Measurements from ENCODE around the gene THRA. TPM values are rescaled to one million over a fixed set of nuclear protein-coding genes. Genes with fewer than 3 reads are reported as not detected.

The THRA gene
- polyA plus RNA-seq, 1 donor (not counting 4 experiments of a cell fraction or from before 2014, with no cell fraction given) = 4.5 TPM

DNA sequence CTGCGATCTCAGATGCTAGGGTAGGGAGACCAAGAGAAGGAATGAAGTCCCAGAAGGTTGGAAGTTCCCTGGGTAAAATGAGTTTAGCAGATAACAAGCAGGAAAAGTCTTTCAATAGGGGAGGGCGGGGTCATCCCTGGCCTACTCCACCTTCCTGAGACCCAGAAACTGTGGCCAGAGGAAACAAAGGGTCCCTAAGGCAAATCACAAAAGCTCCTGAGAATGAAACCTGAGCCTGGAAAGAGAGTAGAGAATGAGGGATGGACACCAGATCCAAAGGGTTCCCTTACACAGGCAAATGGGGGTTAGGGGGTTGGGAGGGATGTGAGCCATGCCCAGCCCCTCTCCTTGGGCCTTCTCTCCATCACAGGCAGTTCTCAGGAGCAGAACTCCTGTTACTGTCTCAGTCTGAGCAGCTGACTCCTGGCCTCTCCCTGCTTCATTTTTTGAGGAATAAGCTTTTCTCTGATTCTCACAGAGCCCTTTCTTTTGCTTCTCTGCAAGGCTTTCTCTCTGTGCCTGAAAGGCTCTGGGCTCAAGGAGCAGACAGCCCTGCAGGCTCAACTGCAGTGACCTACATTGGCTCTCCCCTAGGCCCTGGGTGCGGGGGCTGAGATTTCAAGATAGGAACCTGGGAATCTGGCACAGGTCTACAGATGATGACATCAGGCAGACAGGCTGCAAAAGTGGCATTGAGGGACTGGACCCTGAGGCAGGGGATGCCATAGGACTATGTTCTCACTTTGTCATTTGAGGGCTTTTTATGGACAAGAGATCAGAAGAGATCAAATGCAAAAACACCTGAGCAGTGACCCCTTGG is 47.5 kb downstream of the THRA start:
- H3K27me3 ChIP-seq (ENCODE audit: control insufficient read depth, extremely low read depth, insufficient read depth, low read length) = no peaks in the 10 kb centered on the region
- H3K4me2 ChIP-seq (ENCODE audit: control insufficient read depth, extremely low read depth, insufficient read depth, low read depth, low read length) = no peak overlapping the region
- DNase-seq (ENCODE audit: low read depth, low spot score) (no peak), FAIRE-seq (no peak)
- H3K4me3 ChIP-seq (ENCODE audit: control insufficient read depth in 2 of 3, extremely low read depth in 1 of 3, insufficient read depth in 2 of 3, low read depth in 1 of 3, low read length in 3 of 3) = no peak overlapping the region
- H3K79me2 ChIP-seq (ENCODE audit: control insufficient read depth, insufficient read depth, low read length) = no peaks in the 10 kb centered on the region
- peaks cover 70% of the 10 kb centered on the region for H3K4me1 ChIP-seq (ENCODE audit: control insufficient read depth, extremely low read depth, insufficient read depth, low read length)
- H3K9me1 ChIP-seq (ENCODE audit: control insufficient read depth, extremely low read depth, insufficient read depth, low read length) = no peaks in the 10 kb centered on the region
- H2AFZ ChIP-seq (ENCODE audit: control insufficient read depth, low read length) = no peak overlapping the region
- H4K20me1 ChIP-seq (ENCODE audit: control insufficient read depth, extremely low read depth, insufficient read depth, low read length) = no peaks in the 10 kb centered on the region
- TF ChIP-seq, protein P1, sequence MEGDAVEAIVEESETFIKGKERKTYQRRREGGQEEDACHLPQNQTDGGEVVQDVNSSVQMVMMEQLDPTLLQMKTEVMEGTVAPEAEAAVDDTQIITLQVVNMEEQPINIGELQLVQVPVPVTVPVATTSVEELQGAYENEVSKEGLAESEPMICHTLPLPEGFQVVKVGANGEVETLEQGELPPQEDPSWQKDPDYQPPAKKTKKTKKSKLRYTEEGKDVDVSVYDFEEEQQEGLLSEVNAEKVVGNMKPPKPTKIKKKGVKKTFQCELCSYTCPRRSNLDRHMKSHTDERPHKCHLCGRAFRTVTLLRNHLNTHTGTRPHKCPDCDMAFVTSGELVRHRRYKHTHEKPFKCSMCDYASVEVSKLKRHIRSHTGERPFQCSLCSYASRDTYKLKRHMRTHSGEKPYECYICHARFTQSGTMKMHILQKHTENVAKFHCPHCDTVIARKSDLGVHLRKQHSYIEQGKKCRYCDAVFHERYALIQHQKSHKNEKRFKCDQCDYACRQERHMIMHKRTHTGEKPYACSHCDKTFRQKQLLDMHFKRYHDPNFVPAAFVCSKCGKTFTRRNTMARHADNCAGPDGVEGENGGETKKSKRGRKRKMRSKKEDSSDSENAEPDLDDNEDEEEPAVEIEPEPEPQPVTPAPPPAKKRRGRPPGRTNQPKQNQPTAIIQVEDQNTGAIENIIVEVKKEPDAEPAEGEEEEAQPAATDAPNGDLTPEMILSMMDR (optimal IDR thresholded peaks at IDR 0.05 in 1 of 3, IDR thresholded peaks at IDR 0.05 in 1 of 3, conservative IDR thresholded peaks at IDR 0.05 in 1 of 3; ENCODE audit: extremely low read depth in 1 of 3, insufficient read depth in 2 of 3, low read length in 3 of 3) = no peak
- no peak for TF ChIP-seq EZH2 (IDR thresholded peaks at IDR 0.05; ENCODE audit: low read length)
- dilution Hi-C loops (cut with MboI; ENCODE audit: extremely low pct_ligation_motif_present, low sequenced_read_pairs) = no loop called here
- no peaks in the 10 kb centered on the region for H3K9me3 ChIP-seq (ENCODE audit: control insufficient read depth, low read depth, low read length)
- no peaks in the 10 kb centered on the region for H3K36me3 ChIP-seq (ENCODE audit: control insufficient read depth in 2 of 2, extremely low read depth in 1 of 2, insufficient read depth in 2 of 2, low read length in 2 of 2)
- no peak overlapping the region for H3K27ac ChIP-seq (ENCODE audit: control insufficient read depth, insufficient read depth, low read length)
- no peak overlapping the region for H3K9ac ChIP-seq (ENCODE audit: control insufficient read depth, extremely low read depth, insufficient read depth, low read length)

DNA sequence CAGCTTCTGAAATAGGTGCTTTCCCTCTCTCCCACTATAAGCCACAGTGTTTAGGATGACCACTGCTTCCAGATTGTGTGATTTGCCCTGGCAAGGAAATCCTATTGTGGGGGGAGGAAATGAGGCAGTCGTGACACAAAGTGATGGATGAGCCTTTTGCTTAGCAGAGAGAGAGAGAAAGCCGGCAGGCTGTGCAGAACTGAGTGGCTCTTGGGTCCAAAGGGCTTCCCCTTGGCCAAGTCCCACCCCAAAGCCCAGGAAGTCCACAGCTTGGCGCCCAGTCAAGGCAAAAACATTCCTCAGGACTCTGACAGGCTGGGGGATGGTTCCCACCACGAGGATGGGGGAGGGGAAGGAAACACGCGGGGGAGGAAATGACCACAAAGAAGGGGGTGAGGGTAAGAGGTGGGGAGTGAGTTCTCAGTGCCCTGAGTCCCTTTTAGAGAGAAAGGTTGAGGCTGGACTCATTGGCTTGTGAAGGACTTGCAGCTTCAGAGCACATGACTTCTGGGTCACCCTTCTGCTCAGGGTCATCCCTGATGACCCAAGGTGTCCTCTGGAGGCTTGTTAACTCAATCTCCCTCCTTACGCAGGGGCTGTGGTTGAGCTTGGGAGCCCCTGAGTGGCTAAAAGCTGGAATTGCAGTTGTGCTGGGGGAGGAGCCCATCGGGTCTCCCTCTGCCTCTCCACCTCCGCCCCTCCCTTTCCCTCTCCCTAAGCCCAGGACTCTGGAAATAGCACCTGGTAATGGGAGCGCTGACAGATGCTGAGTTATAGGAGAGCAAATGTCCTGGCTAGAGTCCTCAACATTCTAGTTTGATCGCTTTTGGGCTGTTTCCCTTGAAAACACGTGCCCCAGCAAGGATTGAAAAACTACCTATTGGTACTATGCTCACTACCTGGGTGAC is 48.7 kb downstream of the THRA start:
- Histone ChIP-seq H3K36me3 (ENCODE audit: control insufficient read depth in 2 of 2, extremely low read depth in 1 of 2, insufficient read depth in 2 of 2, low read length in 2 of 2) (no peaks in the 10 kb centered on the region), H3K4me1 (ENCODE audit: control insufficient read depth, extremely low read depth, insufficient read depth, low read length) (peaks cover 66% of the 10 kb centered on the region)

More for the DNA sequence above, 48.7 kb downstream of the THRA start:
- Histone ChIP-seq H3K27ac (ENCODE audit: control insufficient read depth, insufficient read depth, low read length) (peak overlapping the region; percentile 91), H3K4me2 (ENCODE audit: control insufficient read depth, extremely low read depth, insufficient read depth, low read depth, low read length) (peak overlapping the region; percentile 62), H3K9me1 (ENCODE audit: control insufficient read depth, extremely low read depth, insufficient read depth, low read length) (no peaks in the 10 kb centered on the region), H3K79me2 (ENCODE audit: control insufficient read depth, insufficient read depth, low read length) (no peaks in the 10 kb centered on the region), H4K20me1 (ENCODE audit: control insufficient read depth, extremely low read depth, insufficient read depth, low read length) (no peaks in the 10 kb centered on the region), H3K9me3 (ENCODE audit: control insufficient read depth, low read depth, low read length) (no peaks in the 10 kb centered on the region), H3K9ac (ENCODE audit: control insufficient read depth, extremely low read depth, insufficient read depth, low read length) (peak overlapping the region; percentile 38), H3K4me3 (ENCODE audit: control insufficient read depth in 2 of 3, extremely low read depth in 1 of 3, insufficient read depth in 2 of 3, low read depth in 1 of 3, low read length in 3 of 3) (peak overlapping the region in 2 of 3 experiments; percentile 0 to 11), H3K27me3 (ENCODE audit: control insufficient read depth, extremely low read depth, insufficient read depth, low read length) (no peaks in the 10 kb centered on the region), H2AFZ (ENCODE audit: control insufficient read depth, low read length) (peak overlapping the region; percentile 42)
- dilution Hi-C loops (cut with MboI; ENCODE audit: extremely low pct_ligation_motif_present, low sequenced_read_pairs) = no loop called here
- DNase-seq (ENCODE audit: low read depth, low spot score) (no peak), FAIRE-seq (peak; percentile 23)
- TF ChIP-seq EZH2 (IDR thresholded peaks at IDR 0.05; ENCODE audit: low read length) = no peak
- TF ChIP-seq, protein P1 (optimal IDR thresholded peaks at IDR 0.05 in 1 of 3, IDR thresholded peaks at IDR 0.05 in 1 of 3, conservative IDR thresholded peaks at IDR 0.05 in 1 of 3; ENCODE audit: extremely low read depth in 1 of 3, insufficient read depth in 2 of 3, low read length in 3 of 3) = peak; percentile 86 to 90 (median 88)
